ENCODE measurements around the gene RPS6KA2.

Gene RPS6KA2

GRCh38 chr6:166659581-166659980 lies 32.5 kb upstream of the RPS6KA2 start:
- TF ChIP-seq CTCF (IDR thresholded peaks at IDR 0.05; ENCODE audit: insufficient read depth, low read length, poor library complexity, severe bottlenecking), result no peak
- H3K36me3 ChIP-seq (ENCODE audit: control insufficient read depth, insufficient read depth, low read length), result no peaks in the 10 kb centered on the region
- DNase-seq (ENCODE audit: extremely low read depth, insufficient read length), result no peak
- peaks cover 2% of the 10 kb centered on the region; the same call in 1 of the 2 replicates for H3K27me3 ChIP-seq (replicated peaks; ENCODE audit: control insufficient read depth, insufficient read depth, low read length)
- H3K4me3 ChIP-seq (replicated peaks; ENCODE audit: low read depth, low read length), result no peak overlapping the region

GRCh38 chr6:166658792-166659150 lies 31.7 kb upstream of the RPS6KA2 start:
- no peak overlapping the region for H3K4me3 ChIP-seq (replicated peaks; ENCODE audit: low read depth, low read length)
- no peak for DNase-seq (ENCODE audit: extremely low read depth, insufficient read length)
- no peak for TF ChIP-seq CTCF (IDR thresholded peaks at IDR 0.05; ENCODE audit: insufficient read depth, low read length, poor library complexity, severe bottlenecking)
- no peaks in the 10 kb centered on the region for H3K36me3 ChIP-seq (ENCODE audit: control insufficient read depth, insufficient read depth, low read length)
- H3K27me3 ChIP-seq (replicated peaks; ENCODE audit: control insufficient read depth, insufficient read depth, low read length), result peaks cover 2% of the 10 kb centered on the region; the same call in 1 of the 2 replicates

- TF ChIP-seq CTCF (IDR thresholded peaks at IDR 0.05; ENCODE audit: insufficient read depth, low read length, poor library complexity, severe bottlenecking), result no peak
- Histone ChIP-seq H3K4me3 (replicated peaks; ENCODE audit: low read depth, low read length) (no peak overlapping the region), H3K27me3 (replicated peaks; ENCODE audit: control insufficient read depth, insufficient read depth, low read length) (peaks cover 2% of the 10 kb centered on the region; the same call in 1 of the 2 replicates), H3K36me3 (ENCODE audit: control insufficient read depth, insufficient read depth, low read length) (no peaks in the 10 kb centered on the region)
- DNase-seq (ENCODE audit: extremely low read depth, insufficient read length), result no peak
These were observed 31.2 kb upstream of the RPS6KA2 start for GRCh38 chr6:166658115-166658791.

GRCh38 chr6:166657531-166657930 lies 30.5 kb upstream of the RPS6KA2 start:
- Histone ChIP-seq H3K36me3 (ENCODE audit: control insufficient read depth, insufficient read depth, low read length) (no peaks in the 10 kb centered on the region), H3K27me3 (replicated peaks; ENCODE audit: control insufficient read depth, insufficient read depth, low read length) (peaks cover 2% of the 10 kb centered on the region; the same call in 1 of the 2 replicates), H3K4me3 (replicated peaks; ENCODE audit: low read depth, low read length) (peak overlapping the region; percentile 10; the same call in 1 of the 2 replicates)
- no peak for DNase-seq (ENCODE audit: extremely low read depth, insufficient read length)
- TF ChIP-seq CTCF (IDR thresholded peaks at IDR 0.05; ENCODE audit: insufficient read depth, low read length, poor library complexity, severe bottlenecking), result no peak

GRCh38 chr6:166656230-166657151 lies 29.4 kb upstream of the RPS6KA2 start:
- peaks cover 2% of the 10 kb centered on the region; the same call in 1 of the 2 replicates for H3K27me3 ChIP-seq (replicated peaks; ENCODE audit: control insufficient read depth, insufficient read depth, low read length)
- H3K36me3 ChIP-seq (ENCODE audit: control insufficient read depth, insufficient read depth, low read length), result no peaks in the 10 kb centered on the region
- peak overlapping the region; percentile 14 for H3K4me3 ChIP-seq (replicated peaks; ENCODE audit: low read depth, low read length)
- no peak for TF ChIP-seq CTCF (IDR thresholded peaks at IDR 0.05; ENCODE audit: insufficient read depth, low read length, poor library complexity, severe bottlenecking)
- DNase-seq (ENCODE audit: extremely low read depth, insufficient read length), result no peak
